ENCODE results near the gene SARS1.
"Not testable (repeated sequence)": the region's sequence is repeated elsewhere in the genome, so short reads cannot be mapped to it uniquely, and the experiment has no call there.

The SARS1 gene

DNA sequence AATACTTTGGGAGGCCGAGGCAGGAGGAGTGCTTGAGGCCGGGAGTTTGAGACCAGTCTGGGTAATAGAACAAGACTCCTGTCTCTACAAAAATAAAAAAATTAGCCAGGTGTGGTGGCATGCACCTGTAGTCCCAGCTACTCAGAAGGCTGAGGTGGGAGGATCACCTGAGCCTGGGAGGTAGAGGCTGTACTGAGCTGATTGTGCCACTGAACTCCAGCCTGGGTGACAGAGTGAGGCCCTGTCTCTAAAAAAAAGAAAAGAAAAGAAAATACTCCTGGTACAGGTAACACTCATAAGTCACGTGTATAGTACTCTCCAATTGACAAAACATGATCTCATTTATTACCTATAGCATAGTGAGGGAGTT is 33.0 kb upstream of the SARS1 start:
- 100% methylated on average over 2 of the region's 3 CpGs for WGBS (ENCODE audit: insufficient coverage)
- H3K27me3 ChIP-seq (replicated peaks in 2 of 5; ENCODE audit: control insufficient read depth in 4 of 5, insufficient read depth in 5 of 5, low read length in 4 of 5) = peaks cover 0 to 42% (median 14%) of the 10 kb centered on the region in 5 experiments
- H3K27ac ChIP-seq (ENCODE audit: insufficient read depth in 1 of 2, low read depth in 1 of 2, low read length in 2 of 2, poor library complexity in 1 of 2, severe bottlenecking in 2 of 2); H3K4me1 ChIP-seq (ENCODE audit: control extremely low read depth in 1 of 4, control insufficient read depth in 4 of 4, insufficient read depth in 4 of 4, low read length in 3 of 4); DNase-seq; H3K36me3 ChIP-seq (ENCODE audit: control insufficient read depth in 4 of 4, insufficient read depth in 4 of 4, low read length in 3 of 4); H3K4me3 ChIP-seq (ENCODE audit: control insufficient read depth in 1 of 7, extremely low read depth in 1 of 7, insufficient read depth in 4 of 7, low read depth in 2 of 7, low read length in 6 of 7); POLR2A ChIA-PET; H3K9me3 ChIP-seq (ENCODE audit: control extremely low read depth in 1 of 5, control insufficient read depth in 4 of 5, insufficient read depth in 2 of 5, low read depth in 1 of 5, low read length in 4 of 5): not testable (repeated sequence)
- CTCF ChIA-PET = interaction anchor here (1.0 to 2.7 kb wide), 2 partner anchors 9 to 12 kb away, joined by 3 to 9 read pairs; no protein-coding TSS in a partner anchor

DNA sequence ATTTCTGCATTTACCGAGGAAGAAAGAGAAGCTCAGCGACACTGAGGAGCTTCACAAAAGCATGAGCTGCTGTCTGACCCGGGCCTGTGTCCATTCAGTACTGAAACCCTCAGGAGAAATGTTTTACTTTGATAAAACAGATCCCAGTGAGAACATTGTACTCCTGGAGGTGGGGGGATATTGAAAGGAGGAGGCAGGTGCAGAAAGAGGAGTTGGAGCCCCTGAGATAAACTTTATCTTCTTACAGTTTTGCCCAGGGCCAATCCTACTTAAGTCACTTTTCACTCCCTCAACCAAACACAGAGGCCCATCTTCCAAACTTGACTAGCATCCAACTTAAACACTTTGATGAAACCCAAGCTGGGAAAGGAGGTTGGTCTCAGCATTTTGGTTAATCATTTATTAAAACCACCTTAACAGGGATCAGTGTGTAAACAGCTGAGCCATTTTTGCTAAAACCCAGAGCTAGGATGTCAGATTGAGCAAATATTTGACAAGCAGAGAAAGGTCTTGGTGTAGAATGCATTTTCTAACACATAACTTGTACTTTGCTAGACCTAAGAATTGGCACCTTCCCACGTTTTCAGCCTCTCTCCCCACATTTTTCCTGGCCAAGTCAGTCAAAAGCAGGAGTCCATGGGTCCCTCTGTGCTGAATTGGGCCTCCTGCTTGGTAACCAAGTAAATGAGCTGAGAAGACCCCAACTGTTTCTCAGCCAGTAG is 32.5 kb upstream of the SARS1 start:
- POLR2A ChIA-PET = no interaction called here
- DNase-seq = no peak
- WGBS (ENCODE audit: insufficient coverage) = 46% methylated on average over 1 of the region's 4 CpGs

DNA sequence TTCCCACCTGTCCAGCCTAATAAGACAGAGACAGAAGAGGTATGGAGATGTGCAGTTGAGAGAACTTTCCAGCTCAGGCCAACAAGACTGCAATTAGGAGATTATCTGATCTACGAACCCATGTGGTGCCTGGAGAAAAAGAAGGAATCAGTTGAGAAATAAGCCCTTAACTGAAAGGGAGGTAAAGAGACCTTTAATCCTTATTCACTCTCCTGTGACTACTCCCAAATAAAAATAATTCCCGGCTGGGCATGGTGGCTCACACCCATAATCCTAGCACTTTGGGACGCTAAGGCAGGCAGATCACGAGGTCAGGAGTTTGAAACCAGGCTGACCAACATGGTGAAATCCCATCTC is 31.9 kb upstream of the SARS1 start:
- WGBS (ENCODE audit: insufficient coverage) = 100% methylated on average over 1 of the region's 4 CpGs
- Histone ChIP-seq H3K27ac (ENCODE audit: insufficient read depth in 1 of 2, low read depth in 1 of 2, low read length in 2 of 2, poor library complexity in 1 of 2, severe bottlenecking in 2 of 2) (no peak overlapping the region), H3K27me3 (replicated peaks in 2 of 5; ENCODE audit: control insufficient read depth in 4 of 5, insufficient read depth in 5 of 5, low read length in 4 of 5) (peaks cover 0 to 53% (median 15%) of the 10 kb centered on the region in 5 experiments), H3K36me3 (ENCODE audit: control insufficient read depth in 4 of 4, insufficient read depth in 4 of 4, low read length in 3 of 4) (no peaks in the 10 kb centered on the region), H3K4me1 (ENCODE audit: control extremely low read depth in 1 of 4, control insufficient read depth in 4 of 4, insufficient read depth in 4 of 4, low read length in 3 of 4) (peaks cover 0 to 7% (median 0%) of the 10 kb centered on the region in 4 experiments), H3K4me3 (ENCODE audit: control insufficient read depth in 1 of 7, extremely low read depth in 1 of 7, insufficient read depth in 4 of 7, low read depth in 2 of 7, low read length in 6 of 7) (no peak overlapping the region), H3K9me3 (ENCODE audit: control extremely low read depth in 1 of 5, control insufficient read depth in 4 of 5, insufficient read depth in 2 of 5, low read depth in 1 of 5, low read length in 4 of 5) (no peaks in the 10 kb centered on the region)
- ChIA-PET POLR2A (no interaction called here), CTCF (interaction anchor here (2.7 kb wide), 1 partner anchor 11 kb away, joined by 9 read pairs; no protein-coding TSS in a partner anchor)
- DNase-seq = no peak

More for the DNA sequence above, 32.5 kb upstream of the SARS1 start:
- Histone ChIP-seq H3K27ac (ENCODE audit: insufficient read depth in 1 of 2, low read depth in 1 of 2, low read length in 2 of 2, poor library complexity in 1 of 2, severe bottlenecking in 2 of 2) (no peak overlapping the region), H3K27me3 (replicated peaks in 2 of 5; ENCODE audit: control insufficient read depth in 4 of 5, insufficient read depth in 5 of 5, low read length in 4 of 5) (peaks cover 0 to 48% (median 13%) of the 10 kb centered on the region in 5 experiments), H3K4me3 (ENCODE audit: control insufficient read depth in 1 of 7, extremely low read depth in 1 of 7, insufficient read depth in 4 of 7, low read depth in 2 of 7, low read length in 6 of 7) (no peak overlapping the region), H3K9me3 (ENCODE audit: control extremely low read depth in 1 of 5, control insufficient read depth in 4 of 5, insufficient read depth in 2 of 5, low read depth in 1 of 5, low read length in 4 of 5) (no peaks in the 10 kb centered on the region), H3K36me3 (ENCODE audit: control insufficient read depth in 4 of 4, insufficient read depth in 4 of 4, low read length in 3 of 4) (no peaks in the 10 kb centered on the region), H3K4me1 (ENCODE audit: control extremely low read depth in 1 of 4, control insufficient read depth in 4 of 4, insufficient read depth in 4 of 4, low read length in 3 of 4) (peaks cover 0 to 2% (median 0%) of the 10 kb centered on the region in 4 experiments)
- CTCF ChIA-PET = interaction anchor here (2.7 kb wide), 1 partner anchor 12 kb away, joined by 9 read pairs; no protein-coding TSS in a partner anchor

DNA sequence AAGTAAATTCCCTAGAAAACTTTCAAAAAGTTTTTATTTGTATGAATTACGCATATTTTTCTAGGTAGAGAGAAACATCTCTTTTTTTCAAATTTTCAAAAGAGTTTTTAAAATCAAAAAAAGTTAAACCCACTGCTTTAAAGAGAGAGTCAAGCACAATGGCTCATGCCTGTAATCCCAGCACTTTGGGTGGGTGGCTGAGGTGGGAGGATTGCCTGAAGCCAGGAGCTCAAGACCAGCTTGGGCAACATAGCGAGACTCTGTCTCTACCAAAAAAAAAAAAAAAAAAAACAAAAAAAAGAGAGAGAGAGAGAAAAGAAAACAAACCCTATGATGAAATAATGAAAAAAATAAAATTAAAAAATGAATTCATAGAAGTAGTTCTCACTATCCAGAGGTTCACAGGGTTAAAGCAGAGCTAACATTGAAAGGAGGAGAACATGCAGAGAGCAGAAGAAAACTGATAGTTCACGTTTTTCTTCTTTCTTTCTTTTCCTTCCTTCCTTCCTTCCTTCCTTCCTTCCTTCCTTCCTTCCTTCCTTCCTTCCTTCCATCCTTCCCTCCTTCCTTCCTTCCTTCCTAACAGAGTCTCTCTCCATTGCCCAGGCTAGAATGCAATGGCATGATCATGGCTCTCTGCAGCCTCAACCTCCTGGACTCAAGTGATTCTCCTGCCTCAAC is 30.5 kb upstream of the SARS1 start:
- ChIA-PET CTCF (no interaction called here), POLR2A (no interaction called here)
- 17% methylated on average over 1 of the region's 3 CpGs for WGBS (ENCODE audit: insufficient coverage)
- peaks cover 0 to 7% (median 0%) of the 10 kb centered on the region in 4 experiments for H3K4me1 ChIP-seq (ENCODE audit: control extremely low read depth in 1 of 4, control insufficient read depth in 4 of 4, insufficient read depth in 4 of 4, low read length in 3 of 4)
- no peak for DNase-seq
- no peak overlapping the region for H3K27ac ChIP-seq (ENCODE audit: insufficient read depth in 1 of 2, low read depth in 1 of 2, low read length in 2 of 2, poor library complexity in 1 of 2, severe bottlenecking in 2 of 2)
- no peaks in the 10 kb centered on the region for H3K36me3 ChIP-seq (ENCODE audit: control insufficient read depth in 4 of 4, insufficient read depth in 4 of 4, low read length in 3 of 4)
- H3K27me3 ChIP-seq (replicated peaks in 2 of 5; ENCODE audit: control insufficient read depth in 4 of 5, insufficient read depth in 5 of 5, low read length in 4 of 5) = peaks cover 0 to 62% (median 15%) of the 10 kb centered on the region in 5 experiments
- no peak overlapping the region for H3K4me3 ChIP-seq (ENCODE audit: control insufficient read depth in 1 of 7, extremely low read depth in 1 of 7, insufficient read depth in 4 of 7, low read depth in 2 of 7, low read length in 6 of 7)
- no peaks in the 10 kb centered on the region for H3K9me3 ChIP-seq (ENCODE audit: control extremely low read depth in 1 of 5, control insufficient read depth in 4 of 5, insufficient read depth in 2 of 5, low read depth in 1 of 5, low read length in 4 of 5)

DNA sequence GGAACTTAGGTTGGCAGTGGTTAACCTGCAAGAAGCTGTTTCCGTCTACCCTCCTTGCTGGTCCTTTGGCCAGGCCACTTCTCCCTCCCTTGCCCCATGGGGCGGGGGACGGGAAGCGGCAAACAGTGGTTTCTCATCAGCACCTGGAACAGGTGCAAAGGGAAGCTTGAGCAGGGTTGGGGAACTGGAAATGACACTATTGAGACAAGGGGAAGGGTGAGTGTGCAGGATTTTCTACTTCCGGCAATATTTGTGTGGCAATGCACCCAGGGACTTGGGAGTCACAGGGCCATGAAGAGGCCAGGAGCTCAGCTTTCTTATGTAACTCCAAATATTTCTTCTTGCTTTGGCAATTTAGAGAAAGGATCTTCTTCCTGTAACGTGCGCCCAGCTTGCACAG is 29.0 kb upstream of the SARS1 start:
- ChIA-PET POLR2A (no interaction called here), CTCF (no interaction called here)
- WGBS (ENCODE audit: insufficient coverage) = 92% methylated on average over 1 of the region's 7 CpGs
- Histone ChIP-seq H3K27me3 (replicated peaks in 2 of 5; ENCODE audit: control insufficient read depth in 4 of 5, insufficient read depth in 5 of 5, low read length in 4 of 5) (peaks cover 0 to 74% (median 21%) of the 10 kb centered on the region in 5 experiments), H3K4me1 (ENCODE audit: control extremely low read depth in 1 of 4, control insufficient read depth in 4 of 4, insufficient read depth in 4 of 4, low read length in 3 of 4) (peaks cover 0 to 7% (median 0%) of the 10 kb centered on the region in 4 experiments), H3K27ac (ENCODE audit: insufficient read depth in 1 of 2, low read depth in 1 of 2, low read length in 2 of 2, poor library complexity in 1 of 2, severe bottlenecking in 2 of 2) (no peak overlapping the region), H3K4me3 (ENCODE audit: control insufficient read depth in 1 of 7, extremely low read depth in 1 of 7, insufficient read depth in 4 of 7, low read depth in 2 of 7, low read length in 6 of 7) (no peak overlapping the region), H3K36me3 (ENCODE audit: control insufficient read depth in 4 of 4, insufficient read depth in 4 of 4, low read length in 3 of 4) (no peaks in the 10 kb centered on the region), H3K9me3 (ENCODE audit: control extremely low read depth in 1 of 5, control insufficient read depth in 4 of 5, insufficient read depth in 2 of 5, low read depth in 1 of 5, low read length in 4 of 5) (no peaks in the 10 kb centered on the region)
- no peak for DNase-seq

DNA sequence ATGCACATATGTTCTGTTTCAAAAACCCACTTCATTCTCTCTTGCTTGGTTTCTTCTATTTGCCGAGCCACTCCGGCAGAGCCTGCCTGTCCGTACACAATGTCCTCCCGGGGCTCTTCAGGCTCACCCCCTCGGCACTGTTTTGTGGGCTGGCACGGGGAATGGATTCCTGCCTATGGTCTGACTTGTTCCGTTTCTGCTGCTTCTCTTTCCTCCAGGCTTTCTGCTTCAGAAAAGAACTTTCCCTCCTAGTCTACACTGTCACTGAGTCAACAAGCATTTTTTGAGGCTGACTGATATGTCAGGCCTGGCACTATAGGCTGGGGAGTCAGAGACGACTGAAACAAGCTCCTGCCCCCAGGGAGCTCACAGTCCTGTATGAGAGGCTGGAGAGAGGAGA is 28.4 kb upstream of the SARS1 start:
- Histone ChIP-seq H3K27me3 (replicated peaks in 2 of 5; ENCODE audit: control insufficient read depth in 4 of 5, insufficient read depth in 5 of 5, low read length in 4 of 5) (peaks cover 0 to 80% (median 27%) of the 10 kb centered on the region in 5 experiments), H3K27ac (ENCODE audit: insufficient read depth in 1 of 2, low read depth in 1 of 2, low read length in 2 of 2, poor library complexity in 1 of 2, severe bottlenecking in 2 of 2) (no peak overlapping the region), H3K9me3 (ENCODE audit: control extremely low read depth in 1 of 5, control insufficient read depth in 4 of 5, insufficient read depth in 2 of 5, low read depth in 1 of 5, low read length in 4 of 5) (no peaks in the 10 kb centered on the region), H3K4me1 (ENCODE audit: control extremely low read depth in 1 of 4, control insufficient read depth in 4 of 4, insufficient read depth in 4 of 4, low read length in 3 of 4) (peaks cover 0 to 7% (median 0%) of the 10 kb centered on the region in 4 experiments), H3K36me3 (ENCODE audit: control insufficient read depth in 4 of 4, insufficient read depth in 4 of 4, low read length in 3 of 4) (no peaks in the 10 kb centered on the region), H3K4me3 (ENCODE audit: control insufficient read depth in 1 of 7, extremely low read depth in 1 of 7, insufficient read depth in 4 of 7, low read depth in 2 of 7, low read length in 6 of 7) (no peak overlapping the region)
- no peak for DNase-seq
- CTCF ChIA-PET = no interaction called here
- WGBS (ENCODE audit: insufficient coverage) = 83% methylated on average over 8 of the region's 8 CpGs
- POLR2A ChIA-PET = no interaction called here
